HG03558 (cell line): ENCODE results near the gene GPN1.
"Not testable (repeated sequence)": the region's sequence is repeated elsewhere in the genome, so short reads cannot be mapped to it uniquely, and the experiment has no call there.

ENCODE experiments used
- ATAC-seq: cut with Tn5 transposase; IDR thresholded peaks from one replicate; pipeline ENCODE4 v1.9.1; 2021; ENCODE audit warnings: moderate number of reproducible peaks; ENCODE audit not compliant: unreplicated experiment; ENCODE audit errors: extremely low read depth

Gene GPN1

GRCh38 chr2:27626323-27626722 lies 2.5 kb upstream of the GPN1 start:
- ATAC-seq = not testable (repeated sequence)

GRCh38 chr2:27626921-27627320 lies 1.9 kb upstream of the GPN1 start:
- not testable (repeated sequence) for ATAC-seq

- ATAC-seq = no peak
Measured at GRCh38 chr2:27627963-27628766, 685 bp upstream of the GPN1 start.

GRCh38 chr2:27630257-27630656 lies 1.4 kb downstream of the GPN1 start:
- ATAC-seq = not testable (repeated sequence)

- no peak for ATAC-seq
Measured at GRCh38 chr2:27634291-27634690, 5.4 kb downstream of the GPN1 start.

- no peak for ATAC-seq
Measured at GRCh38 chr2:27636766-27637165, 7.9 kb downstream of the GPN1 start.

GRCh38 chr2:27638037-27638637 lies 9.3 kb downstream of the GPN1 start:
- ATAC-seq = no peak

- no peak for ATAC-seq
Measured at GRCh38 chr2:27638709-27639108, 9.9 kb downstream of the GPN1 start.

GRCh38 chr2:27640722-27641245 lies 11.9 kb downstream of the GPN1 start:
- no peak for ATAC-seq

- no peak for ATAC-seq
Measured at GRCh38 chr2:27645197-27645596, 16.3 kb downstream of the GPN1 start.

GRCh38 chr2:27647289-27647688 lies 18.4 kb downstream of the GPN1 start:
- ATAC-seq = no peak

GRCh38 chr2:27647737-27648136 lies 18.9 kb downstream of the GPN1 start:
- ATAC-seq = no peak

- no peak for ATAC-seq
Measured at GRCh38 chr2:27651056-27651455, 22.2 kb downstream of the GPN1 start.

GRCh38 chr2:27652341-27652740 lies 23.5 kb downstream of the GPN1 start:
- ATAC-seq = no peak

- no peak for ATAC-seq
Measured at GRCh38 chr2:27652790-27653189, 23.9 kb downstream of the GPN1 start.

- no peak for ATAC-seq
Measured at GRCh38 chr2:27653397-27653796, 24.5 kb downstream of the GPN1 start.

- ATAC-seq = no peak
Measured at GRCh38 chr2:27655155-27655951, 26.5 kb downstream of the GPN1 start.

- no peak for ATAC-seq
Measured at GRCh38 chr2:27661371-27661770, 32.5 kb downstream of the GPN1 start.

GRCh38 chr2:27663285-27664153 lies 34.7 kb downstream of the GPN1 start, which contains the start of the genes SLC4A1AP and SUPT7L:
Gene SLC4A1AP, plus strand, starts transcription at chr2:27663889. Its CDS starts 26 bp downstream, at chr2:27663915.
Gene SUPT7L, minus strand, starts transcription at chr2:27663614. Its CDS starts 1,422 bp downstream, at chr2:27662192.
- no peak for ATAC-seq

- no peak for ATAC-seq
Measured at GRCh38 chr2:27664154-27664574, 35.3 kb downstream of the GPN1 start.
